HG03442 (cell line): ENCODE data around the gene GLTP.
"Not testable (repeated sequence)": the region's sequence is repeated elsewhere in the genome, so short reads cannot be mapped to it uniquely, and the experiment has no call there.

Experiments
- ATAC-seq: cut with Tn5 transposase; IDR thresholded peaks from one replicate; pipeline ENCODE4 v1.9.1; 2021; ENCODE audit warnings: mild to moderate bottlenecking, moderate library complexity; ENCODE audit not compliant: unreplicated experiment

GLTP gene

GRCh38 chr12:109878749-109879148 lies 1.6 kb downstream of the GLTP start:
- no peak for ATAC-seq

GRCh38 chr12:109878247-109878625 lies 2.1 kb downstream of the GLTP start:
- no peak for ATAC-seq

- ATAC-seq = no peak
Measured at GRCh38 chr12:109877504-109878246, 2.7 kb downstream of the GLTP start.

- ATAC-seq = no peak
Measured at GRCh38 chr12:109876406-109876805, 3.9 kb downstream of the GLTP start.

- ATAC-seq = no peak
Measured at GRCh38 chr12:109875572-109876131, 4.7 kb downstream of the GLTP start.

- no peak for ATAC-seq
Measured at GRCh38 chr12:109873653-109874052, 6.7 kb downstream of the GLTP start.

GRCh38 chr12:109871668-109872314 lies 8.6 kb downstream of the GLTP start:
- ATAC-seq = no peak

- ATAC-seq = no peak
Measured at GRCh38 chr12:109870648-109871047, 9.7 kb downstream of the GLTP start.

GRCh38 chr12:109868182-109869051 lies 11.9 kb downstream of the GLTP start:
- no peak for ATAC-seq

- no peak for ATAC-seq
Measured at GRCh38 chr12:109864916-109865315, 15.4 kb downstream of the GLTP start.

- no peak for ATAC-seq
Measured at GRCh38 chr12:109863847-109864712, 16.3 kb downstream of the GLTP start.

GRCh38 chr12:109862491-109862890 lies 17.9 kb downstream of the GLTP start:
- ATAC-seq = not testable (repeated sequence)

GRCh38 chr12:109861689-109862314 lies 18.5 kb downstream of the GLTP start:
- ATAC-seq = no peak

- ATAC-seq = no peak
Measured at GRCh38 chr12:109860977-109861376, 19.4 kb downstream of the GLTP start.

GRCh38 chr12:109858764-109859163 lies 21.6 kb downstream of the GLTP start:
- no peak for ATAC-seq

GRCh38 chr12:109857715-109858114 lies 22.6 kb downstream of the GLTP start:
- ATAC-seq = no peak

GRCh38 chr12:109855377-109855776 lies 25.0 kb downstream of the GLTP start:
- no peak for ATAC-seq

- not testable (repeated sequence) for ATAC-seq
Measured at GRCh38 chr12:109850518-109850917, 29.8 kb downstream of the GLTP start.

GRCh38 chr12:109847142-109847735 lies 33.1 kb downstream of the GLTP start:
- no peak for ATAC-seq

GRCh38 chr12:109845824-109846205 lies 34.5 kb downstream of the GLTP start:
- no peak for ATAC-seq
